ENCODE measurements around the gene NFE2L2.

Gene NFE2L2

DNA sequence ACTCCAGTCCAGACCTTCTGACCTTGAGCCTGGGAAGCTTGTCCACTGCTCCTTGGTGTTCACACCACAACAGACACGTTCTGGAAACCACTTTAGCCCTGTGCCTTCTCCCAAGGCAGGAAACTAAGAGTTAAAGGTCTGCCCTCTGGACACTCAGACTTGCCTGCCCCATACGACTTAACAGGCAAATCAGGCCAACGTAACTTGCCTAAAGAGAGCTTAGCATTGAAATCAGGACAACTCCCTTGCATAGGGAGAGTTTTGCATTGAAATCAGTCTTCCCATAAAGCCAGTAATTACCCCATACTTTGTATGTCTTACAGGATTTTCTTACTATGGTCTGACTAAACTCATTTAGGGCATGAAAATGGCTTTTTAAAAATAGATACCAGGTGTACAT is 18.5 kb downstream of the NFE2L2 start:
- Histone ChIP-seq H3K79me2 (ENCODE audit: insufficient read depth, low read length) (peaks cover 97% of the 10 kb centered on the region), H3K9ac (ENCODE audit: low read depth, low read length, poor library complexity, severe bottlenecking) (no peak overlapping the region), H3K36me3 (ENCODE audit: insufficient read depth, low read length) (no peaks in the 10 kb centered on the region), H3K4me3 (ENCODE audit: low read length, poor library complexity, severe bottlenecking) (no peak overlapping the region), H3K27me3 (ENCODE audit: insufficient read depth, low read length, poor library complexity, severe bottlenecking) (no peaks in the 10 kb centered on the region), H3F3A (ENCODE audit: low read depth) (no peaks in the 10 kb centered on the region), H3K9me3 (ENCODE audit: insufficient read depth, low read depth, low read length) (no peaks in the 10 kb centered on the region), H3K9me2 (replicated peaks; ENCODE audit: low read depth, low read length) (no peaks in the 10 kb centered on the region), H3K4me1 (ENCODE audit: insufficient read depth, low read length, poor library complexity, severe bottlenecking) (peaks cover 17% of the 10 kb centered on the region), H3K4me2 (ENCODE audit: low read depth, low read length, poor library complexity, severe bottlenecking) (no peak overlapping the region), H4K20me1 (ENCODE audit: insufficient read depth, low read length, poor library complexity, severe bottlenecking) (peaks cover 55% of the 10 kb centered on the region), H2AFZ (ENCODE audit: low read length) (no peak overlapping the region)
- TF ChIP-seq EZH2phosphoT487 (IDR thresholded peaks at IDR 0.05; ENCODE audit: borderline replicate concordance): no peak
- TF ChIP-seq, protein P1, sequence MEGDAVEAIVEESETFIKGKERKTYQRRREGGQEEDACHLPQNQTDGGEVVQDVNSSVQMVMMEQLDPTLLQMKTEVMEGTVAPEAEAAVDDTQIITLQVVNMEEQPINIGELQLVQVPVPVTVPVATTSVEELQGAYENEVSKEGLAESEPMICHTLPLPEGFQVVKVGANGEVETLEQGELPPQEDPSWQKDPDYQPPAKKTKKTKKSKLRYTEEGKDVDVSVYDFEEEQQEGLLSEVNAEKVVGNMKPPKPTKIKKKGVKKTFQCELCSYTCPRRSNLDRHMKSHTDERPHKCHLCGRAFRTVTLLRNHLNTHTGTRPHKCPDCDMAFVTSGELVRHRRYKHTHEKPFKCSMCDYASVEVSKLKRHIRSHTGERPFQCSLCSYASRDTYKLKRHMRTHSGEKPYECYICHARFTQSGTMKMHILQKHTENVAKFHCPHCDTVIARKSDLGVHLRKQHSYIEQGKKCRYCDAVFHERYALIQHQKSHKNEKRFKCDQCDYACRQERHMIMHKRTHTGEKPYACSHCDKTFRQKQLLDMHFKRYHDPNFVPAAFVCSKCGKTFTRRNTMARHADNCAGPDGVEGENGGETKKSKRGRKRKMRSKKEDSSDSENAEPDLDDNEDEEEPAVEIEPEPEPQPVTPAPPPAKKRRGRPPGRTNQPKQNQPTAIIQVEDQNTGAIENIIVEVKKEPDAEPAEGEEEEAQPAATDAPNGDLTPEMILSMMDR (conservative IDR thresholded peaks at IDR 0.05; ENCODE audit: low read length): no peak

DNA sequence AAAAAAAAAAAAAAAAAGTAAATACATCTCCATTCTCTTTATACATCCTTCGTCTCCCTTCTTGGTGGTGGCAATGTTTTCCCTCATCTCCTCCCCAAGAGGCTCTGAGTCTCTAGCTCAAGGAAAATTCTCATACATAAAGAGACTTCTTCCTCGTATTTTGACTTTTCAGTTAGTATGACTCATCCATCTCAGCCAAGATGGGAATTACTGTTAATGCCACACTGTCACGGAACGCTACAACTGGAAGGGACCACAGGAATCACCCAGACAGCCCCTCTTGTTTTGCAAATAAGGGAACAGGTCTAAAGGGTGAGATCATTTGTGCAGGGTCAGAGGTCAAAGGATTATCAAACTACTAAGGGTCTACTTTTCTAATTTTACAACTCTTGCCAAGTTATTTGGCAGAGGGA is 19.5 kb downstream of the NFE2L2 start:
- Histone ChIP-seq H3K36me3 (ENCODE audit: insufficient read depth, low read length) (no peaks in the 10 kb centered on the region), H3F3A (ENCODE audit: low read depth) (peaks cover 8% of the 10 kb centered on the region), H3K4me2 (ENCODE audit: low read depth, low read length, poor library complexity, severe bottlenecking) (no peak overlapping the region), H3K9ac (ENCODE audit: low read depth, low read length, poor library complexity, severe bottlenecking) (no peak overlapping the region), H4K20me1 (ENCODE audit: insufficient read depth, low read length, poor library complexity, severe bottlenecking) (peaks cover 54% of the 10 kb centered on the region), H3K9me3 (ENCODE audit: insufficient read depth, low read depth, low read length) (no peaks in the 10 kb centered on the region), H3K4me1 (ENCODE audit: insufficient read depth, low read length, poor library complexity, severe bottlenecking) (peaks cover 26% of the 10 kb centered on the region), H2AFZ (ENCODE audit: low read length) (no peak overlapping the region), H3K79me2 (ENCODE audit: insufficient read depth, low read length) (peaks cover 97% of the 10 kb centered on the region), H3K4me3 (ENCODE audit: low read length, poor library complexity, severe bottlenecking) (no peak overlapping the region), H3K9me2 (replicated peaks; ENCODE audit: low read depth, low read length) (no peaks in the 10 kb centered on the region), H3K27me3 (ENCODE audit: insufficient read depth, low read length, poor library complexity, severe bottlenecking) (no peaks in the 10 kb centered on the region)
- TF ChIP-seq EZH2phosphoT487 (IDR thresholded peaks at IDR 0.05; ENCODE audit: borderline replicate concordance): no peak
- TF ChIP-seq, protein P1 (conservative IDR thresholded peaks at IDR 0.05; ENCODE audit: low read length): no peak

DNA sequence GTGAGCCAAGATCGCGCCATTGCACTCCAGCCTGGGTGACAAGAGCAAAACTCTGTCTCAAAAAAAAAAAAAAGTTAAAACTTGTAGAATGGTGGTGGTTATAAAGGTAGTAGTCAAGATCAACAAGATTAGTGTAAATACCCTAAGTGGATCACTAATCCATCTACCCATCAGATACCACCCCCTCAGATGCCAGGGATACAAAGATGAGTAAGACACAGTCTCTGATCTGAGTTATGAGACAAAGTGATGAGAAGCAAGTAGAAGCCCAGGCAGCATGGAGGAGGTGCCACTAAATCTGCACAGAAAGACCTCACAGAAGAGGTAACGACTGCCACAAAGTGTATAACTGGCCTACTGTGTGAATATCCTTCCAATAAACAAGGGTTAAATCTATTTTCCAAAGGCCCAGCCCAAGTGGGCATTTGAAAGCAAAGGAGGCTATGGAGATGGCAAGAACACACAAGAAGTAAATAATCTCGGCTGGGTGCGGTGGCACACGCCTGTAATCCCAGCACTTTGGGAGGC is 20.2 kb downstream of the NFE2L2 start:
- Histone ChIP-seq H3F3A (ENCODE audit: low read depth) (peaks cover 8% of the 10 kb centered on the region), H3K79me2 (ENCODE audit: insufficient read depth, low read length) (peaks cover 94% of the 10 kb centered on the region), H3K36me3 (ENCODE audit: insufficient read depth, low read length) (no peaks in the 10 kb centered on the region), H2AFZ (ENCODE audit: low read length) (no peak overlapping the region), H3K9ac (ENCODE audit: low read depth, low read length, poor library complexity, severe bottlenecking) (no peak overlapping the region), H3K4me2 (ENCODE audit: low read depth, low read length, poor library complexity, severe bottlenecking) (no peak overlapping the region), H3K4me3 (ENCODE audit: low read length, poor library complexity, severe bottlenecking) (no peak overlapping the region), H3K27me3 (ENCODE audit: insufficient read depth, low read length, poor library complexity, severe bottlenecking) (no peaks in the 10 kb centered on the region), H3K9me3 (ENCODE audit: insufficient read depth, low read depth, low read length) (no peaks in the 10 kb centered on the region), H3K9me2 (replicated peaks; ENCODE audit: low read depth, low read length) (no peaks in the 10 kb centered on the region), H3K4me1 (ENCODE audit: insufficient read depth, low read length, poor library complexity, severe bottlenecking) (peaks cover 32% of the 10 kb centered on the region), H4K20me1 (ENCODE audit: insufficient read depth, low read length, poor library complexity, severe bottlenecking) (peaks cover 53% of the 10 kb centered on the region)
- no peak for TF ChIP-seq EZH2phosphoT487 (IDR thresholded peaks at IDR 0.05; ENCODE audit: borderline replicate concordance)
- TF ChIP-seq, protein P1 (conservative IDR thresholded peaks at IDR 0.05; ENCODE audit: low read length): no peak

Measured in Loucy (cell line).